Amygdala (tissue), 56 donors: Measurements from ENCODE around the gene MAGI2.

Experiments used
- DNase-seq, 56 donors: peaks; one replicate each; lab custom pipeline; 2025; lab: John Stamatoyannopoulos, UW

The MAGI2 gene

GRCh38 chr7:78406531-78406930 lies 1046.9 kb downstream of the MAGI2 start:
- DNase-seq = no peak

DNA sequence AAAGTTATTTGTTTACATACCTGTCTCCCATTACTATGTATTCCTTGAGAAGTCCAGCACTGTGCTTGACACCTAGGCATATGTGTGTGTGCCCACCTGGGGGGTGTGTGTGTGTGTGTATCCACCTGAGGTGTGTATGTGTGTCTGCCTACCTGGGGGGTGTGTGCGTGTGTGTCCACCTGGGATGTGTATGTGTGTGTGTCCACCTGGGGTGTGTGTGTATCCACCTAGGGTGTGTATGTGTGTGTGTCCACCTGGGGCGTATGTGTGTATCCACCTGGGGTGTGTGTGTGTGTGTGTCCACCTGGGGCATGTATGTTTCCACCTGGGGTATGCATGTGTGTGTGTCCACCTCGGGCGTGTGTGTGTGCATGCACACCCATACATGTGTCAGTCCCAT lies 1051.4 kb downstream of the MAGI2 start:
- no peak for DNase-seq

GRCh38 chr7:78400038-78400437 lies 1053.4 kb downstream of the MAGI2 start:
- DNase-seq = no peak

GRCh38 chr7:78399033-78399769 lies 1054.3 kb downstream of the MAGI2 start:
- no peak for DNase-seq

- no peak for DNase-seq
These were observed 1054.9 kb downstream of the MAGI2 start for GRCh38 chr7:78398576-78398975.

GRCh38 chr7:78398081-78398480 lies 1055.4 kb downstream of the MAGI2 start:
- no peak for DNase-seq

- DNase-seq = no peak
These were observed 1057.3 kb downstream of the MAGI2 start for GRCh38 chr7:78396210-78396609.

DNA sequence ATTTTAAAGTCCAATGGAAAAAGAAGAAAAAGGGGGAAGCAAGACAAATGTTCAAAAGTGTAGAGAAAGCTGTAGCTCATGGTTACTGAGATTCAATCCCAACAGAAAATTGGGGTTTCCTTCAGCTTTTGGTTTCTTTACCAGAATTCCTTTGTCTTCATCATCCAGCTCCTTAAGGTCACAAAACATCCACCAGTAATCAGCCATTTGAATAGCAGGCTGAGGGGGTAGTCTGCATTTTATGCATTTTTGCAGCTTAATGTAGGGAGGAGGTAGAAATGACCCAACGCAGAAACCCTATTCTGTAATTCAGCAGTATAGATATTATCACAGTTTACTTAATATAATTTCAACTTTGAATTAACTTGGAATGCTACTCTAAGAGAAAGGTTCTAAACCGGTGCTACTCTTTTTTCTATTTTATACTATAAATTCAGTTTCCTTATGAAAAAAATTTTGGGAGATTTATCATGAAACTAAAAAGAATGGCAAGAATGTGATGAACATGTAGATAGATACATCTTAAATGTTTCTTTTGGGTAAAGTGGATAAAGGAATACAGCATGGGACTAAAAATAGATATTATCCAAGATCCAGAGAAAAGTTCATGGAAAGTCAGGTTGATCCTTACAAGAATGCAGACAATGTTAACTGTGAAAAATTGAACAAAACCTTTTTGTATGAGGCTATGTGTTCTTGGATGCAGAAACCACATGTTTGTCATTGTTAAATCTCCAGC lies 1058.0 kb downstream of the MAGI2 start:
- DNase-seq = no peak

GRCh38 chr7:78389022-78389421 lies 1064.4 kb downstream of the MAGI2 start:
- no peak for DNase-seq

- DNase-seq = no peak
These were observed 1066.9 kb downstream of the MAGI2 start for GRCh38 chr7:78386520-78386919.

- no peak for DNase-seq
These were observed 1070.2 kb downstream of the MAGI2 start for GRCh38 chr7:78383096-78383880.

DNA sequence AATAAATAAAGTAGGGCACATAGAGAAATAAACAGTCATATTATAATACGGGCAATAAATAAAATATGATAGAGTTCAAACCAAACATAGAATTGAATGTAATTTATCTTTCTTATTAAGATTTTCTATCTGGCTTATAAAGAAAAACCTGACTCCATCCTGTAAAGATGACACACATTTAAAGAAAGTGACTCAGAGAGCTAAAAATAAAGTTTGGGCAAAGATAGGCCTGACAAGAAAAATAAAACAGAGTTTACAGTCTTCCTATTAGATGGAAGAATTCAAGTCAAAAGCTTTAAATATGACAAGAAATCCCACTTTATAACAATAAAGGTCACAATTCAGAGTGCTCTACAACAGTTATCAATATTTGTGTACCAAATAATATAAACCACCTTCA lies 1074.3 kb downstream of the MAGI2 start:
- no peak for DNase-seq

- DNase-seq = no peak
These were observed 1075.9 kb downstream of the MAGI2 start for GRCh38 chr7:78377532-78377931.

- no peak for DNase-seq
These were observed 1082.5 kb downstream of the MAGI2 start for GRCh38 chr7:78370936-78371335.

DNA sequence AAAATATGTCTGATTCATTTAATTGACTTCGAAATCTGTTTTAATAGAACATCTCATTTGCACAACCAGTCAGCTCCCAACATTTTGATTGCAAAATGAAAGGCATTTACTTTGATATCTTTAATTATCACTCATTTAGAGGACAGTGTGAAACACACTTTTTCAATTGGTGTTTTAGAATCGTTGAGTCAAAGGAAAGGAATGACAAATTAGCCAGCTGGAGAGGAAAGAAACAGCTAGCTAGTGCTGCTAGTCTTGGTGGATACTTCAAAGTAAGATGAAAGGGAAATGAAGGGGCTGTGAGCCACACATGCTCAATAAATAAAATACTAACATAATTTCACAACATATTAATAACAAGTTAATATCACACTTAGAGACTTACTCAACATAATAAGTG lies 1084.7 kb downstream of the MAGI2 start:
- DNase-seq = no peak

- no peak for DNase-seq
These were observed 1086.1 kb downstream of the MAGI2 start for GRCh38 chr7:78367280-78367773.

GRCh38 chr7:78363866-78364265 lies 1089.6 kb downstream of the MAGI2 start:
- no peak for DNase-seq

- DNase-seq = no peak
These were observed 1093.6 kb downstream of the MAGI2 start for GRCh38 chr7:78359836-78360235.

DNA sequence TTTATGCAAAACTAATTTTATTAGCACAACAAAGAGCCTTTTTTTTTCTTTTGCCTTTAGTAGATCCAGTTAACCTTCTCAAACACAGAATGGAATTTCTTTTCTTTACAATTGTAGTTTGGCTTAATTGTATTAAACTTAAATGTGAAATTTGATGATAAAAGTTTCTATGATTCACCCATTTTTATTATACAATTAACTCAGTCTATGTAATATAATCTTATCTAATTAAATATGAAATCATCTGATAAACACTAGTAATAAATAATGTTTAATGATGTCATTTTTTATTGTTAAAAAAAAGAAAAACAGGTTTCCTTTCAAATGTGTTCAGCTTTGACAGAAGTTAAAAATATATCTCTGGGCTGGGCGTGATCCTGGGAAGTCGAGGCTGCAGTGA lies 1095.8 kb downstream of the MAGI2 start:
- no peak for DNase-seq

GRCh38 chr7:78355834-78356233 lies 1097.6 kb downstream of the MAGI2 start:
- no peak for DNase-seq

DNA sequence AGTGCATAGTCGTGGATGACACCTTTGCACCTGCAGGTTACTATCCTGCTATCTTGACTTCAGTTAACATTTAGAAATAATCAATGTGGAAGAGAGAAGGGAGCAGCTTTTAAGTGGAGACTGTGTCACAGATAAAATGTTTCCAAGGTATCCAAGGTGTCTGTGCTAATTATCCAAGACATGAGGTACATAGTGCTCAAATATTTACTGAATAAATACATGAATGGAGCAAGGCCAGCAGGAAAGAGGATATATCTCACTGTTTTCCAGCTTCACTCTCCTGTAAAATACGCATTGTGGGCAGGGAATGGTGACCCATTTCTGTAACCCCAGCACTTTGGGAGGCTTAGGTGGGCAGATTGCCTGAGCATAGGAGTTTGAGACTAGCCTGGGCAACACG lies 1102.5 kb downstream of the MAGI2 start:
- DNase-seq = no peak
